DND-41 (cell line): ENCODE data around the gene PHACTR3.

Experiments used
- ATAC-seq: fragments of 200-7000 bp; cut with Tn5 transposase; 3 replicates; pipeline ENCODE4 v1.9.1; 2021; ENCODE audit warnings: low read depth; ENCODE audit not compliant: insufficient read depth
- DNase-seq: peaks from one replicate; pipeline ENCODE4 v3.0.0-alpha.2; 2020
- H2AFZ ChIP-seq: 2 replicates; pipeline ENCODE4 v1.6.0; 2012; ENCODE audit warnings: low read depth, low read length
- H3K27ac ChIP-seq: 2 replicates; pipeline ENCODE4 v1.5.1; 2012; ENCODE audit warnings: low read length, inconsistent platforms
- H3K27me3 ChIP-seq: fragments of 200-600 bp; sonication (generic); 2 replicates; pipeline ENCODE4 v1.6.0; 2012; ENCODE audit warnings: low read length, mild to moderate bottlenecking, inconsistent platforms; ENCODE audit not compliant: insufficient read depth, poor library complexity
- H3K36me3 ChIP-seq: 2 replicates; pipeline ENCODE4 v1.5.1; 2012; ENCODE audit warnings: low read length, inconsistent platforms; ENCODE audit not compliant: insufficient read depth
- H3K4me1 ChIP-seq: 2 replicates; pipeline ENCODE4 v1.5.1; 2012; ENCODE audit warnings: mild to moderate bottlenecking, low read length; ENCODE audit not compliant: insufficient read depth
- H3K4me2 ChIP-seq: 2 replicates; pipeline ENCODE4 v1.6.0; 2012; ENCODE audit warnings: mild to moderate bottlenecking, moderate library complexity, low read length, inconsistent platforms; ENCODE audit not compliant: insufficient read depth
- H3K4me3 ChIP-seq, 2 experiments: fragments of 200-600 bp in 1 of 2; shearing (Covaris generic) in 1 of 2; 2 replicates each; pipeline ENCODE4 v1.5.1; 2012 to 2016; ENCODE audit warnings: inconsistent platforms in 2 of 2, low read length in 2 of 2, mild to moderate bottlenecking in 2 of 2, low read depth in 1 of 2, moderate library complexity in 1 of 2
- H3K79me2 ChIP-seq: 2 replicates; pipeline ENCODE4 v1.6.0; 2012; ENCODE audit warnings: low read length, inconsistent platforms; ENCODE audit not compliant: insufficient read depth
- H3K9ac ChIP-seq: 2 replicates; pipeline ENCODE4 v1.6.0; 2012; ENCODE audit warnings: low read depth, mild to moderate bottlenecking, inconsistent platforms, low read length, moderate library complexity
- H3K9me3 ChIP-seq: 2 replicates; pipeline ENCODE4 v1.5.1; 2012; ENCODE audit warnings: low read length, moderate library complexity, mild to moderate bottlenecking, inconsistent platforms; ENCODE audit not compliant: insufficient read depth, severe bottlenecking
- H4K20me1 ChIP-seq: 2 replicates; pipeline ENCODE4 v1.6.0; 2012; ENCODE audit warnings: low read length; ENCODE audit not compliant: insufficient read depth
- EZH2 ChIP-seq: IDR thresholded peaks from 3 replicates; pipeline ENCODE4 v1.6.1; 2012; ENCODE audit warnings: borderline replicate concordance, low read depth, mild to moderate bottlenecking, moderate library complexity, low read length, inconsistent platforms; ENCODE audit not compliant: severe bottlenecking
- TF ChIP-seq, protein P1 (sequence below): IDR thresholded peaks from 2 replicates; pipeline ENCODE4 v1.5.1; 2012; ENCODE audit warnings: borderline replicate concordance, low read length, moderate library complexity, mild to moderate bottlenecking; ENCODE audit not compliant: poor library complexity, severe bottlenecking; ENCODE audit errors: extremely low read depth

The PHACTR3 gene

DNA sequence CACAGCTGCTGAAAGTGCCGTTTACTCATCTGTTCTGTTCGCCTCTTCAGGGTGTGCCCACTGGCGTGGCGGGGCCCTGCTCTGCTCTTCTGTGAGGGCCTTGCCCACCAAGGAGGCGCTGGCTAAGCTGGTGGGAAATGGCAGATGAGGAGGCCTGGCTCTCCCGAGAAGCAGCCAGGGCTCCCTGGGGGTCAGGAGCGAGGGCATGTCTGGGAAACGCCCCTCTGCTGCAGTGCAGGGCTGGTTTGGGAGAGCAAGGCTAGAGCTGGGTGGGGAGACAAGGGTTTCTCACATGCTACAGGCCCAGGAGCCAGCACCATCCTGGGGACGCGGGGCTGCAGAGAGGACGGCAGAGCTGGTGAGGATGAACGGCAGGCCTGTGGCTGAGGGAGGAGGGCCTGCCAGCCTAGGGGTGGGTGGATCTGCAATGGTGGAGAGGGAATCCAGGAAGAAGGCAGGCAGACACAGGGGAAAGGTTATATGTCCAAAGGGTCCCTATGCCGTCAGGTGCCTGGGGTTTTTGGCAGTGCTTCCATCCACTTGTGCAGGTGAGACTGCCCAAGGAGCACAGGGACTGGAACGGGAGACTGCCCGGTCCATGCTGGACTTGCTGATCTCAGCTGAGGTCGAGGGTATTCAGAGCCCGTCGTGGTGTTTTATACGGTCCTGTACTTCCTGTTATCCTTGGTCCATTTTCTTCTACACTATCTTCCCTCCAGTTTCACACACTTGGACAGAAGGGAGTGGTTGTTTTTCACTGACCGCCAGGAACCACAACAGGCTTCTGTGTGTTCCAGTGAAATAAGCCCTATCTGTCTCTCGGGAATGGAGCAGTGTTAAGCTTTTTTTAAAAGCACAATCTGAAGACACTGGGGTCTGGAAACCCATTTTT is 209.9 kb downstream of the PHACTR3 start:
- Histone ChIP-seq H3K4me1 (no peaks in the 10 kb centered on the region), H3K9me3 (no peaks in the 10 kb centered on the region), H3K4me2 (no peak overlapping the region), H3K27ac (no peak overlapping the region), H3K9ac (no peak overlapping the region), H2AFZ (no peak overlapping the region), H3K27me3 (peaks cover 29% of the 10 kb centered on the region), H4K20me1 (peaks cover 5% of the 10 kb centered on the region; the same call in 1 of the 2 replicates), H3K4me3 (no peak overlapping the region), H3K36me3 (no peaks in the 10 kb centered on the region), H3K79me2 (no peaks in the 10 kb centered on the region)
- no peak for ATAC-seq
- no peak for DNase-seq
- TF ChIP-seq, protein P1, sequence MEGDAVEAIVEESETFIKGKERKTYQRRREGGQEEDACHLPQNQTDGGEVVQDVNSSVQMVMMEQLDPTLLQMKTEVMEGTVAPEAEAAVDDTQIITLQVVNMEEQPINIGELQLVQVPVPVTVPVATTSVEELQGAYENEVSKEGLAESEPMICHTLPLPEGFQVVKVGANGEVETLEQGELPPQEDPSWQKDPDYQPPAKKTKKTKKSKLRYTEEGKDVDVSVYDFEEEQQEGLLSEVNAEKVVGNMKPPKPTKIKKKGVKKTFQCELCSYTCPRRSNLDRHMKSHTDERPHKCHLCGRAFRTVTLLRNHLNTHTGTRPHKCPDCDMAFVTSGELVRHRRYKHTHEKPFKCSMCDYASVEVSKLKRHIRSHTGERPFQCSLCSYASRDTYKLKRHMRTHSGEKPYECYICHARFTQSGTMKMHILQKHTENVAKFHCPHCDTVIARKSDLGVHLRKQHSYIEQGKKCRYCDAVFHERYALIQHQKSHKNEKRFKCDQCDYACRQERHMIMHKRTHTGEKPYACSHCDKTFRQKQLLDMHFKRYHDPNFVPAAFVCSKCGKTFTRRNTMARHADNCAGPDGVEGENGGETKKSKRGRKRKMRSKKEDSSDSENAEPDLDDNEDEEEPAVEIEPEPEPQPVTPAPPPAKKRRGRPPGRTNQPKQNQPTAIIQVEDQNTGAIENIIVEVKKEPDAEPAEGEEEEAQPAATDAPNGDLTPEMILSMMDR: no peak
- TF ChIP-seq EZH2: no peak

DNA sequence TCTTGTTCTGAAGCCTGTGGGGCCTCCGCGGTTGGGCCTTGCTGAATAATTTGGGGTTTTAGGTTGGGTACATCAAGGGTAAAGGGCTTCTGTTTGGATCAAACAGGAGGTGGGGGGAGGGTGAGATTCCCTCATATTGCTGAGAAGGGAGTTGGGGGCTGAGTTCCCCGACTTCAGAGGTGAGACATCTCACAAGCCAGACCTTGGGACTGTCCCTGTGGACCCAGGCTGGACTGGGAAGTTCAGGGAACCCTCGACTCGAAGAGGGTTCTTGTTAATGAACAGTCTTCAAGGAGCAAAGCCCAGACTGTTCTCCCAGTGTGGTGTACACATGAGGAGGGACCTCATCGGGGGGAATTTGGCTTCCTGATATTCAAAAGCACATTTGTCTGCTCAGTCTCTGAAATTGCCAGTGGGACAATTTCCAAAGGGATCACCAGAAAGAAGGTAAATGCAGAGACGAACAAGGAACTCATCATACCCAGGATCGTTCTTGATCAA is 210.6 kb downstream of the PHACTR3 start:
- TF ChIP-seq, protein P1: no peak
- no peak for TF ChIP-seq EZH2
- Histone ChIP-seq H3K79me2 (no peaks in the 10 kb centered on the region), H3K4me1 (no peaks in the 10 kb centered on the region), H3K27me3 (peaks cover 29% of the 10 kb centered on the region), H2AFZ (no peak overlapping the region), H3K4me2 (no peak overlapping the region), H3K27ac (no peak overlapping the region), H3K9me3 (no peaks in the 10 kb centered on the region), H3K4me3 (no peak overlapping the region), H4K20me1 (peaks cover 5% of the 10 kb centered on the region; the same call in 1 of the 2 replicates), H3K36me3 (no peaks in the 10 kb centered on the region), H3K9ac (no peak overlapping the region)
- no peak for ATAC-seq
- no peak for DNase-seq

DNA sequence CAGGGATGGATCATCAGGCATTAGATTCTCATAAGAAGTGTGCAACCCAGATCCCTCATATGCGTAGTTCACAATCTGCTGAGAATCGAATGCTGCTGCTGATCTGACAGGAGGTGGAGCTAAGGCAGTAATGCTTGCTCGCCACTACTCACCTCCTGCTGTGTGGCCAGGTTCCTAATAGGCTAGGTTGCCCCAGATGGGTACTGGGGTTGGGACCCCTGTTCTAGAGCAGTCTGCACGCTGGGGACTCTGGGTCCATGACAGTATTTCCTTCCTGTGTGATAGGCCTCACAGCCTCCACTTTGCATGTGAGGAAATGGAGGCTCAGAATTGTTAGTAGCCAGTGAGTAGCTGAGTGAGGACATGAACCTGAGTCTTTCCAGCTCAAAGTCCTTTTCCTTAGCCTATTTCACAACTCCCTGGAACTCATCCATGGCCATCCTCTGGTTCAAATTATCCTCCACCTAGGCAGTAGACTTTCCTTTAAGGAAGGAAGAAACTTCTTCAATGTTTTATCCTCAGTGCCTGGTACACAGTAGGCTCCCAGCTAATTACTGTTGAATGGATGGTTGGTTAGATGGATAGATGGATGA is 211.9 kb downstream of the PHACTR3 start:
- DNase-seq (no peak), ATAC-seq (no peak)
- TF ChIP-seq EZH2: no peak
- TF ChIP-seq, protein P1: no peak
- H3K27me3 ChIP-seq: peaks cover 29% of the 10 kb centered on the region
- H3K9ac ChIP-seq: no peak overlapping the region
- no peak overlapping the region for H2AFZ ChIP-seq
- H3K9me3 ChIP-seq: no peaks in the 10 kb centered on the region
- H3K79me2 ChIP-seq: no peaks in the 10 kb centered on the region
- peaks cover 5% of the 10 kb centered on the region; the same call in 1 of the 2 replicates for H4K20me1 ChIP-seq
- H3K27ac ChIP-seq: no peak overlapping the region
- H3K4me2 ChIP-seq: no peak overlapping the region
- no peak overlapping the region for H3K4me3 ChIP-seq
- H3K36me3 ChIP-seq: no peaks in the 10 kb centered on the region
- H3K4me1 ChIP-seq: no peaks in the 10 kb centered on the region
